Activated naive CD4-positive, alpha-beta T cell treated with anti-CD3 and anti-CD28 coated beads, Interleukin-2, amount 50 U/mL, for 16 hours (primary cell): ENCODE measurements around the gene PATJ.
"Not testable (repeated sequence)": the region's sequence is repeated elsewhere in the genome, so short reads cannot be mapped to it uniquely, and the experiment has no call there.

Experiments used
- DNase-seq: peaks from one replicate; pipeline ENCODE4 v3.0.0-alpha.2; 2020

Gene PATJ

DNA sequence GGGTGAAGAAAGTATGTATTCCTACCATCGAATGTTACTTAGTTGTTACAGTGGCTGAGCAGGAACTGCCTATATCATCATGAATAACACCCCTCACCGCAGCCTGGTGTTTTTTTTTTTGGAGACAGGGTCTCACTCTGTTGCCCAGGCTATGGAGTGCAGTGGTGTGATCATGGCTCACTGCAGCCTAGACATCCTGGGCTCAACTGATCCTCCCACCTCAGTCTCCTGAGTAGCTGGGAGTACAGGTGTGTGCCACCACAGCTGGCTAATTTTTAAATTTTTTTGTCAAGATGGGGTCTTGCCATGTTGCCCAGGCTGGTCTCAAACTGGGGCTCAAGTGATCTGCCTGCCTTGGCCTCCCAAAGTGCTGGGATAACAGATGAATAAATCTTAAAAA lies 7.3 kb downstream of the PATJ start:
- no peak for DNase-seq

DNA sequence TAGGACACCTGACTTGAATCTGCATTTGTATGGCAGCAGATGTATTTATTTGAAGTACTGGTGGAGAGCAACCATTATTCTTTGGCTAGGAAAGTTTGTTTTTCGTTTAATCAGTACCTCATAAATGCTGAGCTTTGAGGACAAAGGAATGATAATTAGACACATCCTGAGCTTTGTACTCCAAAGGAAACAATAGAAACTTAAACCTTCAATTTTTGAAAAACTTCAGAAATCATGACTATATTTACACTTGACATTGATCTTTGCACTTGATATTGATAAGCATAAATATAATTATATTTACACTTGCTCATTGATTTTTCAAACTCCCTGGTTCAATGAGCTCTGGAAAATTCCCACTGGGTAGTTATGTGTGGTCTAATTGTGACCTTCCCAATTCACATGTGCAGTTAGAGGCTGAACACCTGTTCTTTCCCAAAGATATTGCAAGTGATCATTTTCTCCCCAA lies 10.7 kb downstream of the PATJ start:
- DNase-seq = no peak

DNA sequence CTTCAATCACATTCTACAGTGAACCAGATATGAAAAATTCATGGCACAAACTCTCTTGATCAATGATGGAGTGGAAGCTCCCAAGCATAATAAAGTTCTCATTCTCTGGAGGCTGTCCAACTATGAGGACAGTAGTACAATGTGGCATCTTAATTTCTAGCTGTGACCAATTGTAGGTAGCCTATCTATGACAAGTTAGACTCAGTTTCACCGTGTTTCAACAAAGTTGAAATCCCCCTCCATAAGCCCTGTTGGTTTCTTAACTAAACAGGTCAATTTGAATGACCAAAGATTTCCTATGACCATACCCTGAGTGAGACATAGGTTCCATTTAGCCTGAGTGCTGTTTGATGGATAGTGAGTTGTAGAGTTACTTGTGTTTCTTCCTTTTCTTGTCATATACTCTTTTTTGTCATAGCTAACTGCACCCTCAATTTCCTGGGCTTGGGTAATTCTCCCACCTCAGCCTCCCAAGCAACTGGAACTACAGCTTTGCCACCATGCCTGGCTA lies 11.8 kb downstream of the PATJ start:
- DNase-seq = no peak

DNA sequence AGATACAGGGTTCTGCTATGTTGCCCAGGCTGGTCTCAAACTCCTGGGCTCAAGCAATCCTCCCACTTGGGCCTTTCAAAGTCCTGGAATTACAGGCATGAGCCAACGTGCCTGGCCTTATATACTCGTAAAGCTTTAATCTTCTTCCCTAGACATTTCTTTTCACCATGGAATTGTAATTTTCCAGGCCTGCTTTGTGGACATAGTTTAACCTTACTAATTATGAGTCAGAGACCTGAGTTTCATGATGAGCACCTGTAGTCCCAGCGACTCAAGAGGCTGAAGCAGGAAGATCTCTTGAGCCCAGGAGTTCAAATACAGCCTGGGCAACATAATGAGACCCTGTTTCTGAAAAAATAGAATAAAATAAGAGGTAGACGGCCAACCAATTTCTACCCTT lies 12.3 kb downstream of the PATJ start:
- DNase-seq = no peak

DNA sequence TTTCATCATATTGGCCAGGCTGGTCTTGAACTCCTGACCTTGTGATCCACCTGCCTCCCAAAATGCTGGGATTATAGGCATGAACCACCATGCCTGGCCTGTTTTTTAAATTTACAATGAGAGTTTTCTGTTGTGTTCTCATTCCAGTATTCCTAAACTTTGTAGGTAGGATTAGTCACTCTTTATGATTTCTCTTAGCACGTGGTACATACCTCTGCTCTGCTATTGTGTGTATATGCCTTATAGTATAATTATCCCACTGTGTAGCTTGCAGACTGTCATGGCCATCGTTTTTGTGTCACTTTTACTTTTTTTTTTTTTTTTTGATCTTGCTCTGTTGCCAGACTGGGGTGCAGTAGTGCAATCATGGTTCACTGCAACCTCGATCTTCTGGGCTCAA lies 14.5 kb downstream of the PATJ start:
- DNase-seq = no peak

DNA sequence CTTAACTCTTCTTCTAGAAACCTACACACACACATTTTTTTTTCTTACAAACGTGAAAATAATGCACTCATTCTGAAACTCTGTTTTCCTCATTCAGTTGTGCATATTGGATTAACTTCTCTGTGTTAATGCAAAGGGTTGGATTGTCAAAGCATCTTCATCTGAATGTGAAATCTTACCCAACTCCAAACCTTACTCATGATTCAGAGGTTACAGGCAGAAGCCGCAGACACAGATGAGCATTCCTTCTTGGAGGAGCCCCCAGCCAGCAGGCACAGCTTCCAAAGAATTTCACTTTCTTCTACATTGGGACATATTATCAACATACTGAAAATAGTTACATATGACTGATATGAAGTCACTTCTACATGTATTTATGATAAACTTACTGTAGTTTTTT lies 15.7 kb downstream of the PATJ start:
- DNase-seq = no peak

DNA sequence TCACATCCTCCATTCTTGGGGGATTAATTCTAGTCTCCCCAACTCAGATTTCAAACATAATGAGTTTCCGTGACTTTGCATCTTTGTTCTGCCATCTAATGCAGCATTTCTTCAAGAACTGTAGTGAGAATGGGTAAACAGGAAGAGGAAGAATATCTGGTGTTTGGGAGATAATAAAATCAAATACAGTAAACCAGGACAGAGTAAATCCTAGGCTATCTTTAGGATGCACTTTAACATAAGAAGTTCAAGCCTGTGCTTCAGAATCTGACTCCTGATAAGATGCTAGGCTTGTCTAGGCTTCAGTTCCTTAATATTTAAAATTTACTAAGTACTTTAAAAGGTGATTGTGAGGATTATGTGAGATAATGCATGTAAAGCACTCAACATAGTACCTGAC lies 27.9 kb downstream of the PATJ start:
- DNase-seq = no peak

DNA sequence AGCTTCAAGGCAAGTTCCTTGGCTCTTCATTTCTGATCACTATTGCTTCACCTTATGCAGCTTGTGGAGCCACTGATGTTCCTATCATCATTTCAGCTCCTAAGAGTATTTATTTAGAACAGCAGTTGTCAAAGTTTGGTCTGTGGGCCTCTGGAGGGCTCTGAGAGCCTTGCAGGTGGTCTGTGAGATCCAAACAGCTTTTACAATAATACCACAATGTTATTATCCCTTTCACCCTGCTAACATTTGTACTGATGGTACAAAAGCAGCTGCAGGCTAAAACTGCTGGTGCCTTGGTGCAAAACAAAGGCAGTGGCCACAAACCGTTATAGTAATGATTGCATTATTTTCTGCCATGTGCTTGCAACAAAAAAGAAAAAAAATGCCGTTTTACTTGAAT lies 33.8 kb downstream of the PATJ start:
- DNase-seq = no peak

DNA sequence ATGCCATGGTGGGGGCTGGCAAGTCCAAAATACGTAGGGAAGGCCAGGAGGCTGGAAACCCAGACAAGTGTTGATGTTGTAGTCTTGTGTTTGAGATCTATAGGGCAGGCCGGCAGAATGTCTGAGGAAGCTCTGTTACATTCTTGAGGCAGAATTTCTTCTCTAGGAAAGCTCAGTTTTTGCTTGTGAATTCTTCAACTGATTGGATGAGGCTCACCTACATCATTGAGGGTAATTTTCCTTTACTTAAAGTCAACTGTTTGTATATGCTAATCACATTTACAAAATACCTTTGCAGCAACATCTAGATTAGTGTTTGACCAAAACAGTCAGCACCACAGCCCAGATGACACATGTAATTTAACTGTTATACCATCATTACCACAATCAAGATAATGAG lies 37.0 kb downstream of the PATJ start:
- DNase-seq = no peak

DNA sequence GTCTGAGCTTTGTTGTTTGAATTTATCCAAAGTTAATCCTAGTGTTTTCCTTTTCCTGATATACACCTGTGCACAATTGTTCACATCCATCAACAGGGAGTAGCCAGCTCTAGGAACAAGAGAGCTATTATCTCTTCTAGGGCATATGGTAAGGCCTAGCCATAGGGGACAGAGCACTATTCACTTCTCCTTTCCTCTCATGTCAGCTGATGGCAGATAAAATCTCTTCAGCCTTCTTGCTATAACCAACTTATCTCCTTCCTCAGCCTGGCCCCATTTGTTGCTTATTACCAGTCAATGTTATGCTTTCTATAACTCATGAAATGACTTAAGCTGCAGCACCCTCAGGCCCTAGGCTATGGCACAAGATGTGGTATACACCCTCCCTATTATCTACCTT lies 38.9 kb downstream of the PATJ start:
- DNase-seq = no peak

DNA sequence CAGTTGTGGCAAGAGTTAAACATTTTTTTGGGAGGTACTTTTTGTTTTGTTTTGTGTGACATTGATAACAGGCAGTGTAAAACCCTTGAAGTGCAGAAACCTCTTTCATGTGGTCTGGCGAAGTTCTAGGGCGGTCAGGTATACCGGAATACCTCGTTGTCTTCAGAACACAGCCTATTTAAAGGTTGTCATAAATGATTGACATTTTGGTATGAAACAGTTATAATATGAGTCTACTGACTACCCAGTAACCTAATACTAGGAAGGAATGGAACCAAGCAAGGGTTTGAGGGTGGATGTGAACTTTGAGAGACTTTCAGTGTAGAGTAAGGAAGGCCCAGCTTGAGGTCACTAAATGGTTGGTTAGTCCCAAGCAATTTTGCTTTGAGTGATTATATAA lies 40.5 kb downstream of the PATJ start:
- DNase-seq = peak; percentile 26

DNA sequence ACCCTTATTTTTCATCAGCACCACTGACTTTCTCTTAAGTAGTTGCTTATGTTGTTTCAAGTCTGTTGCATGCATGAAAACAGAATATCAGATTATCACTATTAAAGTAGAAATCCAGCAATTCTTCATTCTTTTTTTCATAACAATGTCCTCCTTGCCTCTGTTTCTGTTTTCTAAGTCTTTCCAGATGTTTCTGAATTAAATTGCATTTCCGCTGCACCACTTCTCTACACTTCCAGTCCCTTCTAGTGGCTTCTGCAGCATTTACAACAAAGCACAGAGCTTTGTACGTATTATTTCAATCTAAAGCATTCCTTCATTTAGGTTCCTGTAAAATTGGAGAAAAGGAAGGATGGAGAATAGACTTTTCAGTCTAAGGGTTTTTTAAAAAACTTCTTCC lies 42.4 kb downstream of the PATJ start:
- no peak for DNase-seq

DNA sequence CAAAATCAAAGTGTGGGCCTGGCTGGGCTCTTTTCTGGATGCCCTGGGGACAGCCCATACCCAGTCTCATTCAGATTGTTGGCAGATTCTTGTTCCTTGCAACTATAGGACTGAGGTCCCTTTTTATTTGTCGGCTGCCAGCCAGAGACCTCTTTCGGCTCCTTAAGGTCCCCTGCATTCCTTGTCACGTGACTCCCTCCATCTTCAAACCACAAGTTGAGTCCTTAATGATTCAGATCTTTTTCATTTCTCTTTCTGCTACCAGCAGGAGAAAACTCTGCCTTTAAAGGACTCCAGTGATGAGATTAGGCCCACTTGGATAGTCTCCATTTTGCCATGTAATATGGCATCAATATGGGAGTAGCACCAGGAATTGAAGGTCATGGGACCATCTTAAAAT lies 48.6 kb downstream of the PATJ start:
- no peak for DNase-seq

DNA sequence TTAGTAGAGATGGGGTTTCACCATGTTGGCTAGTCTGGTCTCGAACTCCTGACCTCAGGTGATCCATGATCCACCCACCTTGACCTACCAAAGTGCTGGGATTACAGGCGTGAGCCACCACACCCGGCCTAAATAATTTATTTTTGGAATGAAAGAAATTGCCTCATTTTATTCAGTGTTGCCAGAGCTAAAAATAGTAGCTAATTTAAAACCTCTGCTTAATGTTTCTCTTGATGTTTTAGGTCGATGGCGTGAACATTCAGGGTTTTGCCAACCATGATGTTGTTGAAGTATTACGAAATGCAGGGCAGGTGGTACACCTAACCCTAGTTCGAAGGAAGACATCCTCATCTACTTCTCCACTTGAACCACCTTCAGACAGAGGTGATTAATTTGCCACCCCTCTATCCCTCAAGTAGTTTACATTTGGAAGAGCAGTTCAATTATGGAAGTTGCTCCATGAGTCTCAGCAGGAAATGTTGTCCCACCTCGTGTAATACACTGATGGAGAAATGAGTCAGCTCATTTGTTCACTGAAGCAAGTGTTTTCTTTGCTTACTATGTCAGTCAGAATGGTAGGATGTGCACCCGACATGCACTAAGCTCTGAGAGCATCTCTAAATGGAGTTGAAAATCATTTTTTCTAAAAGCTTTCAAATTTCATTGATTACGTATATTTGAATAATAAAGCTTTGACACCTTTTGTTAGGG lies 54.9 kb downstream of the PATJ start:
- no peak for DNase-seq

DNA sequence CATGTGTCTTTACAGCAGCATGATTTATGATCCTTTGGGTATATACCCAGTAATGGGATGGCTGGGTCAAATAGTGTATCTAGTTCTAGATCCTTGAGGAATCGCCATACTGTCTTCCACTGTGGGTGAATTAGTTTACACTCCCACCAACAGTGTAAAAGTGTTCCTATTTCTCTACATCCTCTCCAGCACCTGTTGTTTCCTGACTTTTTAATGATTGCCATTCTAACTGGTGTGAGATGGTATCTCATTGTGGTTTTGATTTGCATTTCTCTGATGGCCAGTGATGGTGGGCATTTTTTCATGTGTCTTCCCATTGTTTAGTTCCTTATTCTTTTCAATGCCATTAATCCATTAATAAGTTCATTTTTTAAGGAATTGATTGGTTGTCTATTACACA lies 58.8 kb downstream of the PATJ start:
- DNase-seq = not testable (repeated sequence)

DNA sequence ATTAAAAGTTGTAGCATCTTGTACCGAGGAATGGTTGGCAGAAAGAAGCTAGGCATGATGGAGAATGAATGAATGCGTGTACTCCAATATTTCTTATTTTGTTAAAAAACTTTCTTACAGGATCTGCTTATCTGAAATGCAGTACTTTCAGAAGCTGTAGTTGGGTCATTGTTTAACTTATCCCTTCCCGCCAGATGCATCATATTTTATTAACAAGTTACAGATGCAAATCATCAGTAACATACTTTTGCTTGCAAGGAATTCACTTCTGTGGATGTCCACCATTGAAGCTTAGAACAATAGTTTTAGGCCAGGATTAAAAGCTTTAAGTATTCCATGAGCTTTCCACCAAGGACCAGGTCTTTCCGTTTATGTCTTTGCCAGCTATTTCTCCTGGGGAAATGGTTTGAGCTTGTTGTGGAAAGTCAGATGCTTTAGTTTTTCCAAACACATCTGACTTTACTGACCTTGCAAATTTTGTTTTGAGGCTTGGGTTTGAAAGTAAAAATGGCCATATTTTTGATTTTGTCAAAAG lies 65.4 kb downstream of the PATJ start:
- no peak for DNase-seq

DNA sequence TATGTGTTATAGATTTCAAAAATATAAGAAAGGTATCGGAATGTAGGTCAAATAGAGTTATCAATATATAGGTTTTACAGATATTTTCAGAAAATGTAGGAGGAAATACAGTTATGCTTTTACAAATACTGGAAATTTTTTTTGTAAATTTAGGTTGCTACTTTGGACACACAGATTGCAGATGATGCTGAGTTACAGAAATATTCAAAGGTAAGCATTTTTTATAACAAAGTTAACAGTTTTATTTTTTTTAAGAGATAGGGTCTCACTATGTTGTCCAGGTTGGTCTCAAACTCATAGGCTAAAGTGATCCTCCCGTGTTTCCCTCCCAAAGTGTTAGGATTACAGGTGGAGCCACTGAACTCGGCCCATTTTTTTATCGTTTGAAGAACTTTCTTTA lies 66.0 kb downstream of the PATJ start:
- no peak for DNase-seq

DNA sequence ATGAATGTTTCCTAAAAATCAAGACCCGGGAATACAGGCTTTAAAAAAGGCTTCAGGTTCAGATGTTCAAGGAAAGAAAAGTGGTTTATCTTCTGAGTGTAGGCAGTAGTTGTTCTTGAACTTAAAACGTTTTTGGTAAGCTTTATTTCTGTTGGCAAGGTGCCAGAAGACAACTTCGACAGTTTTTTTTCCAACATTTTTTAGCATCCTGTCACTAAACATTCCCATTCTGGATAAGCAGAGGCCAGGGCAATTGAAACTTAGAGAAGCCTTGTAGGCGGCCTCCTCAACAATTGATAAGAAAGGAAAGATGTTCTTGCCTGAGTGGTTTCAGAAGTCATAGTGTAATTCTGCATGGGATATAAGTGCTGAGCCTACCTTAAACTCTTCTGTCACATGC lies 66.7 kb downstream of the PATJ start:
- DNase-seq = no peak

DNA sequence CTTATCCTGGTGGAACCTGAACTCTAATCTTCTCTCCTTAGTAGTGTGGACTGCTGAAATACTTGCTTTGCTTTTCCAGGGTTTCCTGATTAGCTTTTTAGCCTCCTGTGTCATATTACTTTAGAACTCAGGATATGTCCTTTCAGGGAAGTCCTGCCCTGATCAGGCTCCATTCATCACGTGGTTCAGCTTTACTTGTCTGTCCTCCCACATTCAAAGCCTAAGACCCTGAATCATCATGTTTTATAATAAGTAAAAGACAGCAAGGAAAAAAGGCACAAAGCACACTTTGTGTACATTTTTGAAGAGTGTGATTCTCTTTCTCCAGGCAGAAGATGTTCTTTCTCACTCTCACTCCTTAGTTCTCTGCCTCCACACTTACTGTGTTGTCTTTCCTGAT lies 70.6 kb downstream of the PATJ start:
- DNase-seq = no peak

DNA sequence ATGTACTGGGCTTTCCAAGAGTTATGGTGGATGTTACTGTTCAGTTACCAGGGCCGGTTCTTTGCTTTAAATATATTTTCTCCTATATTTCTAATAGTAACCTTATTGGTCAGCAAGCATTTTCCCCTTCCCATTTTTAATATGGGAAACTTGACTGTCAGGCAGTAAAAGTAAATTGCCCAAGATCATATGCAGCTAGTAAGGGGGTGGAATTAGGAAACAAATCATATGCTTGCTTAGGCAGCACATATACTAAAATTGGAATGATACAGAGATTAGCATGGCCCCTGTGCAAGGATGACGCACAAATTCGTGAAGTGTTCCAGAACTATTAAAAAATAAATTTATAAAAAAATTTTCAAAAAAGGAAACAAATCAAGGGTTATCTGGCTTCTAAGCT lies 73.9 kb downstream of the PATJ start:
- DNase-seq = no peak

DNA sequence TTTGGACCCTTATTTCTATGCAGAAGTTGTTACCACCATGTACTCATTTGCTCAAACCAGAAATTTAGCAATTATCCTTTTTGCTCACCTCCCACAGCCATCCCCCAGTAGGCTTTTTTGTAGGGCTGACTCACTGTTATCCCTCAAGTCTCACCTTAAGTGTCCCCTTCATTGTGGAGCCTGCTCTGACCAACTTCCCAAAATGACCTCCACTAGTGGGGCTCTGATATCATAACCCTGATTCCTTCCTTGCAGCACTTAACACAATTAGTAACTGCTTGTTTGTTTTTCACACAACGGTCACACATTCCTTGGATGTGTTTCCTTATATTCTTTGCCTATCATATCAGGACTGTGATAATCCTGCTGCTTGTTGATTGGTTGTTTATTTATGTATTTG lies 76.7 kb downstream of the PATJ start:
- no peak for DNase-seq

DNA sequence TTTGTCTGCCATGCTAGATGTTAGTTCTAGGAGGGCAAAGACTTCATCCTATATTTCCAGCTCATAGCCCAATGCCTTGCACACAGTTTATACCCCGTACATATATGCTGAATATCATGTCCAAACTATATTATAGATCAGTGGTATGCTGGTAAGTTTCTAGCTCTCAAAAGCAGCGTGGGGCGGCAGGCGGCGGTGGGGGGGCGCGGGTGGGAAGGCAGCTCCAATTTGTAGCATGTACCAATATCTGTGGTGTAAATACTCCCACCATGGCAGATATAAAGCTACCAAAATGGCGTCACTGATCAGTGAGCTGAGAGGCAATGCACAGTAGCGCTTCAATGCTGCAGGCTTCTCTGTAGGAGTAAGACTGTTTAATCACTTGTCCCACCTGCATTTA lies 77.1 kb downstream of the PATJ start:
- DNase-seq = no peak

DNA sequence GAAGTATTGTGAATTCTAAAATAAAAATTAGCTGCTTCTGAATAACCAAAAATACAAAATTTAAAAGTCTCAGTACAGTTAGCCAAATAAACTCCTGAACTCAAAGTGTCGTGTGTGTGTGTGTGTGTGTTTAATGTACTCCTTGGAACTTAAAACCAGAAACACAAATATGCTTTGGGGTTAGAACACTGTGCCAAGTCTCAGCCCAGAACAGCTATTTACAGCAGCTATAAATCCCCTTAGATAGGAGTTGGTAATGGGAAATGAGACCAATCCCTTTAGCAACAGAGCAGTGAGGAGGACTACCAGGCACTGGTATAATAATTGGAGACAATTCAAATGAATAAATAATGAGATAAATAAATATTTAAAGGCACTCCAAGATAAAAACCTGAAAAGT lies 83.1 kb downstream of the PATJ start:
- DNase-seq = no peak

DNA sequence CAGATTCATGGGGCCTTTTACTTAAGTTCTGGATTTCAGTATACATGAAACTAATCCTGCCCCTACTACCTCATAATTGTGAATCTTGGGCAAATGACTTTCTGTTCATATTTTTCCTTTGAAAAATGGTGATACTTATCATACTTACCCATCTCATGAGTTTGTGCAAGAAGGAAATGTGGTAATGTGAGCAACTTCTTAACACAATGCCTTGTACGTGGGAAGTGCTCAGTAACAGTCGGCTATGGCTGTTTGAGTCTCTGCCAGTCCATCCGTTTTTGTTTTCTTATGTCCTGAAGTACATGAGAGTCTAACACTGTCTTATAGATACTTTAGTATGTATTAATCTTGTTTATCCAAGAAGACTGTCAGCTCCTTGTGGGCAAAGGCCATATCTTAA lies 86.5 kb downstream of the PATJ start:
- DNase-seq = no peak

DNA sequence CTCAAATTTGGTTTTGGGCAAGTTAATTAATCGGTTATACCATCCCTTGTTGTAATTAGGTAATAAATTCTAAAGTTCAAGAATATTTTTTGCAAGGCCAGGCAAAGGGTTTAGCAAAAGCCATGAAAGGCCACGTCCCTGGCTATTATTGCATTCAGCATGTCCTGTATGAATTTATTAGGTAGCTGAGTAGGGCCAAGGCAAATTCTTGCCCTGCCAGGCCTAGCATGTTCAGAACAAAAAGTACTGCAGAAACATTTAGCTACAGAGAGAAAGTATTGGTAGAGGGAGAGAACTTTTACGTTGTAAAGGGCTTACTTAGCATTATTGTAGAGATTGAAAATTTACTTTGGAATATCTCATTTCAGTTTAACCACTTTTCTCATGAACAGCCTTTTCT lies 94.4 kb downstream of the PATJ start:
- no peak for DNase-seq
